Stimulated activated CD8-positive, alpha-beta memory T cell treated with anti-CD3 and anti-CD28 coated beads, Interleukin-7, amount 100 ng/mL, for 24 hours (primary cell): ENCODE results near the gene ZMIZ1.

Experiments used
- DNase-seq: peaks from one replicate; pipeline ENCODE4 v3.0.0-alpha.2; 2020; ENCODE audit warnings: low read depth

ZMIZ1 gene

GRCh38 chr10:79081353-79082034 lies 12.7 kb downstream of the ZMIZ1 start:
- DNase-seq = no peak

GRCh38 chr10:79082035-79082373 lies 13.2 kb downstream of the ZMIZ1 start:
- DNase-seq = no peak

GRCh38 chr10:79082631-79083596 lies 14.1 kb downstream of the ZMIZ1 start:
- no peak for DNase-seq

GRCh38 chr10:79084012-79084971 lies 15.5 kb downstream of the ZMIZ1 start:
- no peak for DNase-seq

- no peak for DNase-seq
Measured at GRCh38 chr10:79084972-79085597, 16.3 kb downstream of the ZMIZ1 start.

- DNase-seq = no peak
Measured at GRCh38 chr10:79086822-79087221, 18.1 kb downstream of the ZMIZ1 start.

- no peak for DNase-seq
Measured at GRCh38 chr10:79087721-79088120, 19.0 kb downstream of the ZMIZ1 start.

GRCh38 chr10:79088176-79088575 lies 19.4 kb downstream of the ZMIZ1 start:
- DNase-seq = no peak

- no peak for DNase-seq
Measured at GRCh38 chr10:79088613-79089355, 20.0 kb downstream of the ZMIZ1 start.

- no peak for DNase-seq
Measured at GRCh38 chr10:79089632-79090031, 20.9 kb downstream of the ZMIZ1 start.

- no peak for DNase-seq
Measured at GRCh38 chr10:79090134-79090803, 21.5 kb downstream of the ZMIZ1 start.

- no peak for DNase-seq
Measured at GRCh38 chr10:79092292-79092896, 23.6 kb downstream of the ZMIZ1 start.

- no peak for DNase-seq
Measured at GRCh38 chr10:79093658-79094411, 25.1 kb downstream of the ZMIZ1 start.

GRCh38 chr10:79094412-79095175 lies 25.8 kb downstream of the ZMIZ1 start:
- DNase-seq = no peak

GRCh38 chr10:79095316-79095715 lies 26.6 kb downstream of the ZMIZ1 start:
- DNase-seq = no peak

GRCh38 chr10:79096514-79096913 lies 27.7 kb downstream of the ZMIZ1 start:
- DNase-seq = no peak

- no peak for DNase-seq
Measured at GRCh38 chr10:79097021-79097872, 28.5 kb downstream of the ZMIZ1 start.
